Motor neuron (in vitro differentiated cells): Measurements from ENCODE around the gene IRF8. TPM values are rescaled to one million over a fixed set of nuclear protein-coding genes. Genes with fewer than 3 reads are reported as not detected.
A peak's percentile ranks its signal among the peaks of the same experiment; 100 is the strongest.
"Not testable (repeated sequence)": the region's sequence is repeated elsewhere in the genome, so short reads cannot be mapped to it uniquely, and the experiment has no call there.

Experiments
- ATAC-seq, 8 experiments: fragments of 200-7000 bp; cut with Tn5 transposase; replicated peaks in 6 of 8; 2 replicates each; pipeline ENCODE4 v1.8.0; 2021; ENCODE audit warnings: mild to moderate bottlenecking in 8 of 8, moderate library complexity in 8 of 8
- H3K27ac ChIP-seq, 2 donors: fragments of 250-450 bp; sonication (Bioruptor Pico); 2 replicates each; pipeline ENCODE4 v1.9.0; 2021; ENCODE audit warnings: antibody characterized with exemption in 2 of 2, mild to moderate bottlenecking in 2 of 2, moderate library complexity in 1 of 2
- H3K4me1 ChIP-seq, 2 donors: fragments of 250-450 bp; sonication (Bioruptor Pico); replicated peaks in 1 of 2; 2 replicates each; pipeline ENCODE4 v1.6.1; 2021; ENCODE audit warnings: antibody characterized with exemption in 2 of 2, mild to moderate bottlenecking in 2 of 2, moderate library complexity in 1 of 2
- H3K4me3 ChIP-seq, 5 donors: fragments of 250-450 bp; sonication (Bioruptor Pico); 2 replicates each; pipeline ENCODE4 v1.9.0; 2021; ENCODE audit warnings: antibody characterized with exemption in 5 of 5, mild to moderate bottlenecking in 5 of 5, moderate library complexity in 4 of 5
- WGBS, 10 experiments: fragments of 450-650 bp; shearing (Covaris generic); methylation state at CpG; one replicate each; pipeline ENCODE4 v1.0.0; 2022; 5-methylcytosine and 5-hydroxymethylcytosine counted together
- in situ Hi-C, 9 experiments: fragments of 400-800 bp; cut with MboI; loops; one replicate each; pipeline ENCODE4 v1.15.0; 2021; ENCODE audit warnings: low sequenced_read_pairs in 9 of 9, low pct_unique_long_range_greater_than_20kb in 2 of 9; ENCODE audit not compliant: unreplicated experiment in 9 of 9
- total RNA-seq, 8 experiments: library from RNA; unstranded; fragments of 300-600 nt; gene quantifications; 2 replicates each; pipeline versions ENCODE4 v1.2.3 to v1.2.4, GENCODE V29; 2022

The IRF8 gene
- total RNA-seq = 1 to 10 TPM in 3 of 8 experiments, under 1 TPM in 3, not detected in 2; 0.22 to 6.2 (median 0.81) TPM

DNA sequence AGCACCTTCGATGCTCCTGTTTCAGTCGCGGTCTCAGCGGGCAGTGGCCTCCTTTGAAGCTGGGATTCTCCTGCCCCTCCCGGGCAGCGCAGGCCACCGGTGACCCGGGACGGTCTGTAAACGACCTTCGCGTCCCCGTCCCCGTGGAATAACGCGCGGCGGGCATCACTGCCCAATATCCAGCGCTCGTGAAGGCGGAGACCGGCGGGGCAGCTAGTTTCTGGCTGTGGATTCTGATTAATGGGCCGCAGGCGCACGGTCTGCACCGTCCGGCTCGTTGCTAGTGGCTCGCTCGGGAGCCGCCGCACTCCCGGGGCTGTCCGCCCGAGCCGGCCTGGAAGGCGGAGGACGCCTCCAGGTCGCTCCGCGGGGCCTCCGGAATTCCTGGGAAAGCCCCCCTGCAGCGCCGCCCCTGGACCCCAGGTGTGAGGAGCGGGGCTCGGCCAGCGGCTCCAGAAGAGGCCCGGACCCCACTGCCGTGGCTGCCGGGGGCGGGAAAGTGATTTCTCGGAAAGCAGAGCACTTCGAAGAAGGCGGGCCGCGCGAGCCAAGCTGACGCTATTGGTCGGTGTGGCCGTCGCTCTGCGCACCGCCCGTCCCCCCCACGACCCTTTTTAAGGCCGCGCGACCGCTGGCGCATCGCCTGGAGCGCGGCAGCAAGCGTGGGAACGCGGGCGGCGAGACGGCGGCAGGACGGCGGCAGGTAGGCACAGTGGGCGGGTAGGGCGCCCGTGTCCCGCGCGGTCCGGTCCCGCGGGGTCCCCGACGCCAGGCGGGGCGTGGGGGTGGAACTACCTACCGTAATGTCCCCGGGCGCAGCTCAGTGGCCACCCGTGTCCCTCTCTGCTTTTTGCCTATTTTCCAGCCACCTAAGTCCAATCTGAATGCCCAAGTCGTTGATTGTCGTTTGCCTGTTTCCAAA, at the start of gene IRF8:
Gene IRF8, plus strand, starts transcription at position 642 of the 922 bp plus-strand sequence. CDS start 3,854 bp downstream, outside the sequence.
- Histone ChIP-seq H3K4me3 (peak within 1 kb of the TSS; percentile 12 to 60 (median 36)), H3K4me1 (peaks cover 0 to 4% of the 10 kb centered on the region in 2 donors), H3K27ac (no peak within 1 kb of the TSS)
- ATAC-seq = peak in 7 of 8 experiments; percentile 67 to 93 (median 91)
- 0 to 10% (median 1%) methylated on average over 1 to 34 of the region's 102 CpGs; no CpG with 5 or more reads in 2 of the 10 experiments for WGBS, 10 experiments
- in situ Hi-C loops = no loop called here

DNA sequence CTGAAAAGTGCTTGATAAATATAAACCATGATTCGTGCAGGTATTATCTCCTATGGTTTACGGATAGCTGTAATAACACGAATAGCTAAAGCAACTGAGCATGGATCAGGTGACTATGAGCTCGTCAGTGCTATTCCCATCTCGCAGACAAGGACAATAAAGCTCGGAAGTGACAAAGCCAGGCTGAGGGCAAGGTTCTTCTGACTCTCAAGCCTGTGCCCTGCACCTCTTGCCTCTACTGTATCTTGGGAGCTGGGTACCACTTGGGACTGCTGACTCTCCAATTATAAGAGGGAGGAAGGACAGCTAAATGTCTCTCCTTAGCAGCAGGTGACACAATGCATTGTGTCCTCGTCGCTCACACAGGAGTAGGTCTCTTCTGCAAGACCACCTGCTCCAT, 49.6 kb upstream of the IRF8 start:
- in situ Hi-C loops = loop anchor here in 1 of 9 experiments (25.0 kb wide), 1 partner anchor 163 kb away; no protein-coding TSS in a partner anchor
- WGBS, 10 experiments = 10 to 93% (median 74%) methylated on average over 2 to 8 of the region's 8 CpGs
- Histone ChIP-seq H3K4me3 (no peak overlapping the region), H3K27ac (no peak overlapping the region), H3K4me1 (no peaks in the 10 kb centered on the region)
- no peak for ATAC-seq

DNA sequence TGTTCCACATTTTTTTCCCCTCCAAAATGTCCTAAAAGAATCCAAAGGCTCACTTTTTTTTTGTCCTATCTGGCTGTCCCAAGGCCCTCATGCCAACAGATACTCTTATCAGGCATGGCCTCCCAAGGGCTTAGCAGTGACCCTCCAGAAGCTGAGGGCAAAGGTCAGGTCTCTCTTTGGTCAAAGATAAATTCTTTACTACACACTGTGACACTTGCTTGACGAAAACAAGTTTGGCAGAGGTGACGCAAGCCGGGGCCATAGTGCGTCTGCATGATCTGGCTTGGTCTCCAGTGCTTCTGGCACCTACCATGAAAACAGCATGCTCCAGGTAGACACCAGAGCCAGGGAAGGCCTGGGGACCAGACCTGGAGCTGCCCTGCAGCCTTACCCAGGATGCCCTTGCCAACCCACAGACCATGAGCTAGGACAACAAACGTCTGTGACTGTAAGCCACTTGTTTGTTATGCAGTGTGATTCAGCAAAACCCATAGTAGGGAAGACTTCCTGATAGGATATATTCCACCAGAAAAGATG, 48.5 kb upstream of the IRF8 start:
- 20 to 73% (median 40%) methylated on average over 1 to 4 of the region's 5 CpGs; no CpG with 5 or more reads in 3 of the 10 experiments for WGBS, 10 experiments
- in situ Hi-C loops = no loop called here
- H3K27ac ChIP-seq = no peak overlapping the region
- no peak for ATAC-seq
- H3K4me1 ChIP-seq = no peaks in the 10 kb centered on the region
- H3K4me3 ChIP-seq = no peak overlapping the region

DNA sequence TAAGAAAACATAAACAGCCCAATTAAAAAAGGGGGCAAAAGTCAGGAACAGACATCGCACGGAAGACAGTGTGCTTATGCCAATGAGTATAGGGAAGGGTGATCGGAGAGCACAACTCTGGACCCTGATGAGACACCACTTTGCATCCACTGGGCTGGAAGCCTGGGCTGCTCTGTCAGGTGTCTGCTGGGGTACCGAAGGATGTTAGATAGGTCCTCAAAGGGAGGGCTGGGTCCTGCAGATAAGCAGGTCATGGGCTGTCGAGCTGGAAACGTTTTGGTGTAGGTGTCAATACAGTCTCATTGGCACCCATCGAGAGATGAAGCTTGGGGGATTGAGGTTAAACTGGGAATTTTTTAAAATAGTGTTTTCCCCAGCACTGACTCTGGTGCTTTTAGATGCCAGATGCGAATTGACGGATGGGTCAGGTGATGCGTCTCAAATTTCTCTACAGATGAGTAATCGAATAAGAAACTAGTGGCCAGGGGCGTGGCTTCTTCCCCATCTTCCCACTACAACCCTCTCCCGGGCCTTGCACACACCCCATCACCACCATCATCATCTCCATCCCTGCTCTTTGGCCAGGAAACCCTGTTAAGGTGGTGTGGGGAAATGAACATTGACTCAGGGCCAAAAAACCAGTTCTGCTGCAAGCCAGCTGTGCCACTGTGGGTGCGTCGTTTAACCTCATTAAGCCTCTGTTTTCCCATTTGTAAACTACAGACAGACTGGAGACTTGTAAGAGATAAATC, 47.8 kb upstream of the IRF8 start:
- 40 to 92% (median 62%) methylated on average over 3 to 10 of the region's 15 CpGs; no CpG with 5 or more reads in 3 of the 10 experiments for WGBS, 10 experiments
- ATAC-seq = no peak
- Histone ChIP-seq H3K27ac (no peak overlapping the region), H3K4me1 (no peaks in the 10 kb centered on the region), H3K4me3 (no peak overlapping the region)
- in situ Hi-C loops = no loop called here

GRCh38 chr16:85853547-85854545, 45.1 kb upstream of the IRF8 start:
- WGBS, 10 experiments = 0 to 81% (median 64%) methylated on average over 1 to 12 of the region's 16 CpGs
- in situ Hi-C loops = no loop called here
- H3K27ac ChIP-seq = no peak overlapping the region

GRCh38 chr16:85854935-85855334, 44.0 kb upstream of the IRF8 start:
- Histone ChIP-seq H3K27ac (no peak overlapping the region), H3K4me3 (no peak overlapping the region), H3K4me1 (no peaks in the 10 kb centered on the region)
- in situ Hi-C loops = no loop called here
- no peak for ATAC-seq
- WGBS, 10 experiments = 33 to 100% (median 92%) methylated on average over 1 of the region's 1 CpG; no CpG with 5 or more reads in 4 of the 10 experiments

More at GRCh38 chr16:85853547-85854545, 45.1 kb upstream of the IRF8 start:
- H3K4me3 ChIP-seq = no peak overlapping the region
- no peaks in the 10 kb centered on the region for H3K4me1 ChIP-seq
- ATAC-seq = no peak

- in situ Hi-C loops = no loop called here
- no peak for ATAC-seq
- WGBS, 10 experiments = 0 to 90% (median 60%) methylated on average over 1 to 5 of the region's 6 CpGs; no CpG with 5 or more reads in 1 of the 10 experiments
- H3K4me3 ChIP-seq = no peak overlapping the region
- no peaks in the 10 kb centered on the region for H3K4me1 ChIP-seq
- H3K27ac ChIP-seq = no peak overlapping the region
Measured at GRCh38 chr16:85856079-85856478, 42.9 kb upstream of the IRF8 start.

GRCh38 chr16:85856585-85856984, 42.4 kb upstream of the IRF8 start:
- no peaks in the 10 kb centered on the region for H3K4me1 ChIP-seq
- in situ Hi-C loops = no loop called here
- H3K4me3 ChIP-seq = no peak overlapping the region
- H3K27ac ChIP-seq = no peak overlapping the region
- WGBS, 10 experiments = 20 to 82% (median 39%) methylated on average over 1 to 5 of the region's 5 CpGs; no CpG with 5 or more reads in 4 of the 10 experiments
- no peak for ATAC-seq

DNA sequence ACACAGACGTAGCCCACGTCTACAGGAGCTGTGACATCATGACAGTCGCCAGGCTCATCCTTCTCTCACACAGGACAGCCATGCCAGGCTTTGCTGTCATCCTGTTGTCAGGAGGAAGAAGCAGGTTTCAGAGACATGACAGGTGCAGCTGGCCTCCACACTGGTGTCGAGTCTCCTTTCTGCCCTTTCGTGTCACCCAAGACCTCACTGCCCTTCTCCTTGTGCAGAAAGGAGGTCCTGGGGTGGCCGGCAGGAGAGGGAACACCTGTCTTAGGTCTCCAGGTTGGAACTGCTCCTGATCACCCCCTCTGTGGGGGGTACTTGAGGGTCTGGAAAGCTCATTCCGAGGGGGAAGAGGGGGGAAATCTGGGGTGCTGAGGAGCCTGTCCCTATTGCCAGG, 41.6 kb upstream of the IRF8 start:
- no peak for ATAC-seq
- Histone ChIP-seq H3K4me3 (no peak overlapping the region), H3K27ac (no peak overlapping the region), H3K4me1 (no peaks in the 10 kb centered on the region)
- in situ Hi-C loops = no loop called here
- 0 to 73% (median 66%) methylated on average over 2 to 5 of the region's 7 CpGs; no CpG with 5 or more reads in 6 of the 10 experiments for WGBS, 10 experiments

DNA sequence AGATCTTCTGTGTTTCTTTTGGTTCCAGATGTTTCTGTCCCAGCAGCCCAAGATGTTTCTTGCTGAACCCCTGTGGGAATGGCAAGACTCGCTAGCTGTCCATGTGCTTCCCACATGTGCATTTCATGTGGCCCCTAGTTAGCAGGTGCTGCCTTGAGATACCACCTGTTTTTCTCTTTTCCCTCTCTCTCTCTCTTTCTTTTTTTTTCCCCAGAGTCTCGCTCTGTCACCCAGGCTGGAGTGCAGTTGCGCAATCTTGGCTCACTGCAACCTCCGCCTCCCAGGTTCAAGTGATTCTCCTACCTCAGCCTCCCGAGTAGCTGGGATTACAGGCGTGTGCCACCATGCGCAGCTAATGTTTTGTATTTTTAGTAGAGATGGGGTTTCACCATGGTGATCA, 40.4 kb upstream of the IRF8 start:
- ATAC-seq, H3K4me1 ChIP-seq, in situ Hi-C loops, H3K27ac ChIP-seq, H3K4me3 ChIP-seq: not testable (repeated sequence)
- WGBS, 10 experiments = 0 to 87% (median 78%) methylated on average over 1 to 4 of the region's 7 CpGs; no CpG with 5 or more reads in 4 of the 10 experiments

DNA sequence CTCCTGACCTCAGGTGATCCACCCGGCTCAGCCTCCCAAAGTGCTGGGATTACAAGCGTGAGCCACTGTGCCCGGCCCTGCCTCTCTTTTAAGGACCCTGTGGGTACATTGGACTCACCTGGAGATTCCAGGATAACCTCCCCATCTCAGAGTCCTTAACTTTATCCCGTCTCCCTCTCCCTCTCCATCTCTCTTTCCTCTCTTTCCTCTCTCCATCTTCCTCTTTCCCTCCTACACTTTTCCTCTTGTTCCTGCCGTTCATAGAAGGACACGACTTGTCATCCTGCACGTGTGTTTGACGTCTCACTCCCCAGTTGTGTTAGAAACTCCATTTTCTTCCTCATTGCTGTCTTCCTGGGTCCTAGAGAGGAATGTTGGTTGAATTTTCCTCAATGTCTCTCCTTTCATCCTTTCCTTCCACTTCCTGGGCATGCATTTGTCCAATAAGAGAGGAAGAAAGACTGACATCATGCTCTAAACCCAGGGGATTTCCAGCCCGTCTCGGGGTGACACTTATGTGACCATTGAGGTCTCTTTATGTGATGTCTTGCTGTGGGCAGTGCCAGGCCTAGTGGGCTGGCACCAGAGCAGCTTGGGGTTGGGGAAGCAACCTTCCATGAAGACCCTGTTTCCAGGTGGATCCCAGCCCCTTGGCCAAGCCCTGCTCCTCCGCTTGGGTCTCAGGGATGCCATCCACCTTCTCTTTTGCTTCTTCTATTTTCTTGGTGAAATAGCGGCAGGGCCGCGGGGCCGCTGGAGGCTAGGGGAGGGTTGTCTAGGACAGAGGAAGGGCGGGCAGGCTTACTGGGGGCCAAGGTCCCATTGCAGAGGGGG, 39.8 kb upstream of the IRF8 start:
- Histone ChIP-seq H3K4me1 (no peaks in the 10 kb centered on the region), H3K4me3 (no peak overlapping the region), H3K27ac (no peak overlapping the region)
- ATAC-seq = no peak
- WGBS, 10 experiments = 45 to 94% (median 75%) methylated on average over 2 to 8 of the region's 16 CpGs
- in situ Hi-C loops = no loop called here
